GM23338 (cell line): ENCODE results near the gene TBC1D7. TPM values are rescaled to one million over a fixed set of nuclear protein-coding genes. Genes with fewer than 3 reads are reported as not detected.

Experiments
- ATAC-seq: fragments of 200-7000 bp; cut with Tn5 transposase; 3 replicates; pipeline ENCODE4 v1.9.1; 2020
- DNase-seq: peaks from one replicate; pipeline ENCODE4 v3.0.0-alpha.2; 2015; ENCODE audit warnings: low spot score
- H2AFZ ChIP-seq: fragments of 200-600 bp; sonication (generic); 2 replicates; pipeline ENCODE4 v1.8.0; 2016; ENCODE audit warnings: antibody characterized with exemption, mild to moderate bottlenecking, moderate library complexity
- H3F3A ChIP-seq: fragments of 200-600 bp; sonication (generic); replicated peaks from 2 replicates; pipeline ENCODE4 v1.8.0; 2017; ENCODE audit warnings: antibody characterized with exemption, mixed run types, low read depth
- H3K27ac ChIP-seq: fragments of 200-600 bp; sonication (generic); 2 replicates; pipeline ENCODE4 v1.6.1; 2016; ENCODE audit warnings: low read depth
- H3K27me3 ChIP-seq: fragments of 200-600 bp; sonication (generic); 2 replicates; pipeline ENCODE4 v1.8.0; 2016; ENCODE audit warnings: mild to moderate bottlenecking, mixed run types, moderate library complexity; ENCODE audit not compliant: insufficient read depth
- H3K36me3 ChIP-seq: fragments of 200-600 bp; sonication (generic); 2 replicates; pipeline ENCODE4 v1.8.0; 2016; ENCODE audit warnings: mild to moderate bottlenecking; ENCODE audit not compliant: insufficient read depth
- H3K4me1 ChIP-seq: fragments of 200-600 bp; sonication (generic); 2 replicates; pipeline ENCODE4 v1.8.0; 2016; ENCODE audit warnings: mild to moderate bottlenecking, moderate library complexity; ENCODE audit not compliant: insufficient read depth
- H3K4me2 ChIP-seq: fragments of 200-600 bp; sonication (generic); 2 replicates; pipeline ENCODE4 v1.7.1; 2017; ENCODE audit warnings: mixed run types
- H3K4me3 ChIP-seq: fragments of 200-600 bp; sonication (generic); 2 replicates; pipeline ENCODE4 v1.6.1; 2016; ENCODE audit warnings: mixed run types
- H3K79me2 ChIP-seq: fragments of 200-600 bp; sonication (generic); replicated peaks from 2 replicates; pipeline ENCODE4 v1.8.0; 2017; ENCODE audit warnings: mild to moderate bottlenecking; ENCODE audit not compliant: insufficient read depth
- H3K9me2 ChIP-seq: fragments of 200-600 bp; sonication (generic); 2 replicates; pipeline ENCODE4 v1.8.0; 2017; ENCODE audit not compliant: insufficient read depth
- H4K20me1 ChIP-seq: fragments of 200-600 bp; sonication (generic); replicated peaks from 2 replicates; pipeline ENCODE4 v1.8.0; 2017; ENCODE audit warnings: mild to moderate bottlenecking; ENCODE audit not compliant: insufficient read depth
- H3K27ac Mint-ChIP-seq: 2 replicates; pipeline ENCODE4 v1.8.0; 2020; ENCODE audit warnings: inconsistent platforms, mild to moderate bottlenecking, moderate library complexity, mixed read lengths
- H3K27me3 Mint-ChIP-seq: 3 replicates; pipeline ENCODE4 v1.8.0; 2022; ENCODE audit warnings: low read depth, mild to moderate bottlenecking, moderate library complexity, mixed read lengths, inconsistent platforms; ENCODE audit not compliant: insufficient read depth, poor library complexity
- H3K36me3 Mint-ChIP-seq: 3 replicates; pipeline ENCODE4 v1.8.0; 2021; ENCODE audit warnings: low read depth, mild to moderate bottlenecking, inconsistent platforms, moderate library complexity, mixed read lengths
- H3K4me1 Mint-ChIP-seq: 3 replicates; pipeline ENCODE4 v1.8.0; 2020; ENCODE audit warnings: mild to moderate bottlenecking, inconsistent platforms, mixed read lengths
- H3K4me3 Mint-ChIP-seq: 3 replicates; pipeline ENCODE4 v1.8.0; 2021; ENCODE audit warnings: moderate library complexity, mild to moderate bottlenecking, inconsistent platforms, mixed read lengths
- H3K9me3 Mint-ChIP-seq: 3 replicates; pipeline ENCODE4 v1.8.0; 2020; ENCODE audit warnings: moderate library complexity, mild to moderate bottlenecking, inconsistent platforms, mixed read lengths
- ETS1 ChIP-seq: IDR thresholded peaks from 2 replicates; pipeline ENCODE4 v1.6.1; 2016; ENCODE audit warnings: antibody characterized with exemption
- EZH2phosphoT487 ChIP-seq: fragments of 200-600 bp; sonication (generic); IDR thresholded peaks from one replicate; pipeline ENCODE4 v1.8.1; 2018; ENCODE audit warnings: antibody characterized with exemption; ENCODE audit not compliant: unreplicated experiment
- JUNB ChIP-seq: IDR thresholded peaks from one replicate; pipeline ENCODE4 v1.6.1; 2016; ENCODE audit warnings: antibody characterized with exemption; ENCODE audit not compliant: unreplicated experiment
- NANOG ChIP-seq: IDR thresholded peaks from 2 replicates; pipeline ENCODE4 v1.6.1; 2016; ENCODE audit warnings: antibody characterized with exemption, borderline replicate concordance
- POLR2AphosphoS5 ChIP-seq: IDR thresholded peaks from 2 replicates; pipeline ENCODE4 v1.6.1; 2016; ENCODE audit warnings: antibody characterized with exemption, low read depth
- STAT1 ChIP-seq: IDR thresholded peaks from one replicate; pipeline ENCODE4 v1.6.1; 2016; ENCODE audit warnings: antibody characterized with exemption; ENCODE audit not compliant: unreplicated experiment
- ZNF114 ChIP-seq: fragments of 250-450 bp; sonication (Bioruptor Pico); IDR thresholded peaks from 2 replicates; pipeline ENCODE4 v1.5.0; 2020; ENCODE audit warnings: mild to moderate bottlenecking, moderate library complexity
- ZNF331 ChIP-seq: fragments of 250-450 bp; sonication (Bioruptor Pico); IDR thresholded peaks from 2 replicates; pipeline ENCODE4 v1.5.0; 2020; ENCODE audit warnings: low read depth, mild to moderate bottlenecking, moderate library complexity
- polyA plus RNA-seq: library from polyadenylated mRNA; unstranded; fragments of >200 nt; fragmentation: Nextera tagmentation; extraction: Ambion mirVana; gene quantifications from 2 replicates; pipeline ENCODE4 v1.2.1, GENCODE V29; 2016
- total RNA-seq: library from RNA; depleted of rRNA; stranded (reverse); fragments of >200 nt; shearing (Covaris generic); gene quantifications from 2 replicates; pipeline ENCODE4 v1.2.3, GENCODE V29; 2014
- TF ChIP-seq, protein P1 (sequence below), 2 experiments: fragments of 200-600 bp in 1 of 2; sonication (generic) in 1 of 2; conservative IDR thresholded peaks; 2 replicates each; pipeline versions ENCODE4 v1.5.1 to v1.6.1; 2016 to 2017; ENCODE audit warnings: antibody characterized with exemption in 2 of 2, low read depth in 2 of 2, mild to moderate bottlenecking in 2 of 2, moderate library complexity in 1 of 2
- TF ChIP-seq, protein P2 (sequence below): fragments of 250-450 bp; sonication (Bioruptor Pico); IDR thresholded peaks from 2 replicates; pipeline ENCODE4 v1.5.0; 2020; ENCODE audit warnings: mild to moderate bottlenecking, moderate library complexity

TBC1D7 gene
- total and polyA plus RNA-seq, 2 experiments from 2014 or later = 62.0 to 70.4 TPM

DNA sequence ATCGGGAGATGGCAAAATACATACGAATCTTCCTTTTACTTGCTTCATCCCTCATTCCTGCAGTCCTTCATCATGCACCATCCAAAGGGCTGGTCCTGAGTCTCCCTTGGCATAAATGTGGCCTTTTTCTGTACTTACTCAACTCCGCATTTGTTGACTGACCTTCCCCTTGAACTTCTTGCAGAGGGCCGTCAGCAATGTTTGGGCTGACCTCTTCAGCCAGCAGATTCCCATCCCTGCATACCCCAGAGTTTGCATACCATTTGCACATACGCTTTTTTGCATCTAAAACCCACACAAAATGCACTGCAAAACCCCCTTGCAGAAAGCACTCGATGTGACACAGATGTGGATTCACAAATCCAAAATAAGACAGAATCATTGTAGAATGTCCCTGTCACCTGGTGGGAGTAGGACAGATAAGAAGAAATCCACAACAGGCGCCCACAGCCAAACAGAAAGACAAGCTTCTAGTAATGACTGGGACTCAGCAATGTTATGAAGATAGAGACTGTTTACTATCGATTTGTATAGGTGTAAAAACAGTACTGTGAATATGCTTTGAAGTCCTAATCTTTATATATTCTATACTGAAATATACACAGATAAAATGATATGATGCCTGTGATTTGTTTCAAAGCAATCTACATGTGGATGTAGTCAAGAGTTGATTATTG, 45.8 kb downstream of the TBC1D7 start:
- no peak for TF ChIP-seq EZH2phosphoT487
- no peak for TF ChIP-seq ZNF114 (CRISPR knock-in tag)
- no peak for TF ChIP-seq ETS1
- no peak for TF ChIP-seq POLR2AphosphoS5
- H3F3A ChIP-seq = no peaks in the 10 kb centered on the region
- DNase-seq (no peak), ATAC-seq (no peak)
- H3K4me2 ChIP-seq = no peak overlapping the region
- Mint-ChIP-seq H3K36me3 (peaks cover 30% of the 10 kb centered on the region), H3K4me3 (no peak overlapping the region), H3K27ac (no peak overlapping the region), H3K9me3 (peaks cover 19% of the 10 kb centered on the region), H3K4me1 (peaks cover 15% of the 10 kb centered on the region), H3K27me3 (peaks cover 13% of the 10 kb centered on the region)
- no peak overlapping the region for H3K27ac ChIP-seq
- H4K20me1 ChIP-seq = no peaks in the 10 kb centered on the region
- H3K79me2 ChIP-seq = no peaks in the 10 kb centered on the region
- no peaks in the 10 kb centered on the region; the same call in 1 of the 2 replicates for H3K36me3 ChIP-seq
- H3K27me3 ChIP-seq = no peaks in the 10 kb centered on the region
- peaks cover 9% of the 10 kb centered on the region; the same call in 1 of the 2 replicates for H3K4me1 ChIP-seq
- no peak overlapping the region for H2AFZ ChIP-seq
- no peak overlapping the region for H3K4me3 ChIP-seq
- H3K9me2 ChIP-seq = no peaks in the 10 kb centered on the region

GRCh38 chr6:13281686-13282085, 46.7 kb downstream of the TBC1D7 start:
- peaks cover 21% of the 10 kb centered on the region for H3K36me3 Mint-ChIP-seq
- H3K27me3 Mint-ChIP-seq = peaks cover 13% of the 10 kb centered on the region
- Histone ChIP-seq H3K4me2 (no peak overlapping the region), H3K4me1 (peaks cover 9% of the 10 kb centered on the region; the same call in 1 of the 2 replicates), H3F3A (no peaks in the 10 kb centered on the region), H3K27ac (no peak overlapping the region), H3K9me2 (no peaks in the 10 kb centered on the region), H2AFZ (no peak overlapping the region), H4K20me1 (no peaks in the 10 kb centered on the region), H3K79me2 (no peaks in the 10 kb centered on the region), H3K36me3 (no peaks in the 10 kb centered on the region), H3K4me3 (no peak overlapping the region), H3K27me3 (no peaks in the 10 kb centered on the region)
- ATAC-seq = no peak
- peaks cover 11% of the 10 kb centered on the region; the same call in 2 of the 3 replicates for H3K9me3 Mint-ChIP-seq
- no peak overlapping the region for H3K4me3 Mint-ChIP-seq
- no peak overlapping the region for H3K27ac Mint-ChIP-seq
- TF ChIP-seq ZNF331 (CRISPR knock-in tag) = no peak
- TF ChIP-seq JUNB = no peak
- no peak for TF ChIP-seq ETS1
- TF ChIP-seq, protein P1, sequence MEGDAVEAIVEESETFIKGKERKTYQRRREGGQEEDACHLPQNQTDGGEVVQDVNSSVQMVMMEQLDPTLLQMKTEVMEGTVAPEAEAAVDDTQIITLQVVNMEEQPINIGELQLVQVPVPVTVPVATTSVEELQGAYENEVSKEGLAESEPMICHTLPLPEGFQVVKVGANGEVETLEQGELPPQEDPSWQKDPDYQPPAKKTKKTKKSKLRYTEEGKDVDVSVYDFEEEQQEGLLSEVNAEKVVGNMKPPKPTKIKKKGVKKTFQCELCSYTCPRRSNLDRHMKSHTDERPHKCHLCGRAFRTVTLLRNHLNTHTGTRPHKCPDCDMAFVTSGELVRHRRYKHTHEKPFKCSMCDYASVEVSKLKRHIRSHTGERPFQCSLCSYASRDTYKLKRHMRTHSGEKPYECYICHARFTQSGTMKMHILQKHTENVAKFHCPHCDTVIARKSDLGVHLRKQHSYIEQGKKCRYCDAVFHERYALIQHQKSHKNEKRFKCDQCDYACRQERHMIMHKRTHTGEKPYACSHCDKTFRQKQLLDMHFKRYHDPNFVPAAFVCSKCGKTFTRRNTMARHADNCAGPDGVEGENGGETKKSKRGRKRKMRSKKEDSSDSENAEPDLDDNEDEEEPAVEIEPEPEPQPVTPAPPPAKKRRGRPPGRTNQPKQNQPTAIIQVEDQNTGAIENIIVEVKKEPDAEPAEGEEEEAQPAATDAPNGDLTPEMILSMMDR (conservative IDR thresholded peaks at IDR 0.05; ENCODE audit: low read depth in 2 of 2) = no peak
- no peak for TF ChIP-seq NANOG
- TF ChIP-seq STAT1 = no peak
- TF ChIP-seq, protein P2, sequence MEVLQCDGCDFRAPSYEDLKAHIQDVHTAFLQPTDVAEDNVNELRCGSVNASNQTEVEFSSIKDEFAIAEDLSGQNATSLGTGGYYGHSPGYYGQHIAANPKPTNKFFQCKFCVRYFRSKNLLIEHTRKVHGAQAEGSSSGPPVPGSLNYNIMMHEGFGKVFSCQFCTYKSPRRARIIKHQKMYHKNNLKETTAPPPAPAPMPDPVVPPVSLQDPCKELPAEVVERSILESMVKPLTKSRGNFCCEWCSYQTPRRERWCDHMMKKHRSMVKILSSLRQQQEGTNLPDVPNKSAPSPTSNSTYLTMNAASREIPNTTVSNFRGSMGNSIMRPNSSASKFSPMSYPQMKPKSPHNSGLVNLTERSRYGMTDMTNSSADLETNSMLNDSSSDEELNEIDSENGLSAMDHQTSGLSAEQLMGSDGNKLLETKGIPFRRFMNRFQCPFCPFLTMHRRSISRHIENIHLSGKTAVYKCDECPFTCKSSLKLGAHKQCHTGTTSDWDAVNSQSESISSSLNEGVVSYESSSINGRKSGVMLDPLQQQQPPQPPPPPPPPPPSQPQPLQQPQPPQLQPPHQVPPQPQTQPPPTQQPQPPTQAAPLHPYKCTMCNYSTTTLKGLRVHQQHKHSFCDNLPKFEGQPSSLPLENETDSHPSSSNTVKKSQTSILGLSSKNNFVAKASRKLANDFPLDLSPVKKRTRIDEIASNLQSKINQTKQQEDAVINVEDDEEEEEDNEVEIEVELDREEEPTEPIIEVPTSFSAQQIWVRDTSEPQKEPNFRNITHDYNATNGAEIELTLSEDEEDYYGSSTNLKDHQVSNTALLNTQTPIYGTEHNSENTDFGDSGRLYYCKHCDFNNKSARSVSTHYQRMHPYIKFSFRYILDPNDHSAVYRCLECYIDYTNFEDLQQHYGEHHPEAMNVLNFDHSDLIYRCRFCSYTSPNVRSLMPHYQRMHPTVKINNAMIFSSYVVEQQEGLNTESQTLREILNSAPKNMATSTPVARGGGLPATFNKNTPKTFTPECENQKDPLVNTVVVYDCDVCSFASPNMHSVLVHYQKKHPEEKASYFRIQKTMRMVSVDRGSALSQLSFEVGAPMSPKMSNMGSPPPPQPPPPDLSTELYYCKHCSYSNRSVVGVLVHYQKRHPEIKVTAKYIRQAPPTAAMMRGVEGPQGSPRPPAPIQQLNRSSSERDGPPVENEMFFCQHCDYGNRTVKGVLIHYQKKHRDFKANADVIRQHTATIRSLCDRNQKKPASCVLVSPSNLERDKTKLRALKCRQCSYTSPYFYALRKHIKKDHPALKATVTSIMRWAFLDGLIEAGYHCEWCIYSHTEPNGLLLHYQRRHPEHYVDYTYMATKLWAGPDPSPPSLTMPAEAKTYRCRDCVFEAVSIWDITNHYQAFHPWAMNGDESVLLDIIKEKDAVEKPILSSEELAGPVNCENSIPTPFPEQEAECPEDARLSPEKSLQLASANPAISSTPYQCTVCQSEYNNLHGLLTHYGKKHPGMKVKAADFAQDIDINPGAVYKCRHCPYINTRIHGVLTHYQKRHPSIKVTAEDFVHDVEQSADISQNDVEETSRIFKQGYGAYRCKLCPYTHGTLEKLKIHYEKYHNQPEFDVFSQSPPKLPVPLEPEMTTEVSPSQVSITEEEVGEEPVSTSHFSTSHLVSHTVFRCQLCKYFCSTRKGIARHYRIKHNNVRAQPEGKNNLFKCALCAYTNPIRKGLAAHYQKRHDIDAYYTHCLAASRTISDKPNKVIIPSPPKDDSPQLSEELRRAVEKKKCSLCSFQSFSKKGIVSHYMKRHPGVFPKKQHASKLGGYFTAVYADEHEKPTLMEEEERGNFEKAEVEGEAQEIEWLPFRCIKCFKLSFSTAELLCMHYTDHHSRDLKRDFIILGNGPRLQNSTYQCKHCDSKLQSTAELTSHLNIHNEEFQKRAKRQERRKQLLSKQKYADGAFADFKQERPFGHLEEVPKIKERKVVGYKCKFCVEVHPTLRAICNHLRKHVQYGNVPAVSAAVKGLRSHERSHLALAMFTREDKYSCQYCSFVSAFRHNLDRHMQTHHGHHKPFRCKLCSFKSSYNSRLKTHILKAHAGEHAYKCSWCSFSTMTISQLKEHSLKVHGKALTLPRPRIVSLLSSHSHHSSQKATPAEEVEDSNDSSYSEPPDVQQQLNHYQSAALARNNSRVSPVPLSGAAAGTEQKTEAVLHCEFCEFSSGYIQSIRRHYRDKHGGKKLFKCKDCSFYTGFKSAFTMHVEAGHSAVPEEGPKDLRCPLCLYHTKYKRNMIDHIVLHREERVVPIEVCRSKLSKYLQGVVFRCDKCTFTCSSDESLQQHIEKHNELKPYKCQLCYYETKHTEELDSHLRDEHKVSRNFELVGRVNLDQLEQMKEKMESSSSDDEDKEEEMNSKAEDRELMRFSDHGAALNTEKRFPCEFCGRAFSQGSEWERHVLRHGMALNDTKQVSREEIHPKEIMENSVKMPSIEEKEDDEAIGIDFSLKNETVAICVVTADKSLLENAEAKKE (CRISPR knock-in tag) = no peak
- TF ChIP-seq POLR2AphosphoS5 = no peak
- no peak for DNase-seq
- H3K4me1 Mint-ChIP-seq = peaks cover 15% of the 10 kb centered on the region
